Measurements from ENCODE around the gene ABTB2.

Gene ABTB2

GRCh38 chr11:34355726-34356125 is 2.1 kb downstream of the ABTB2 start:
- Histone ChIP-seq H3K9me3 (no peaks in the 10 kb centered on the region), H3K27ac (no peak overlapping the region), H3K27me3 (peaks cover 37% of the 10 kb centered on the region), H3K4me2 (peak overlapping the region; percentile 100; the same call in 1 of the 2 replicates), H3K4me1 (peaks cover 18% of the 10 kb centered on the region), H4K20me1 (peaks cover 23% of the 10 kb centered on the region), H3K9ac (no peak overlapping the region), H3K36me3 (no peaks in the 10 kb centered on the region), H3K4me3 (no peak overlapping the region)
- no peak for TF ChIP-seq Cebpa-rat (IDR thresholded peaks at IDR 0.05)

GRCh38 chr11:34354782-34355181 is 3.0 kb downstream of the ABTB2 start:
- Histone ChIP-seq H3K4me2 (no peak overlapping the region), H3K9me3 (no peaks in the 10 kb centered on the region), H3K9ac (no peak overlapping the region), H3K27ac (no peak overlapping the region), H3K36me3 (no peaks in the 10 kb centered on the region), H3K27me3 (peaks cover 37% of the 10 kb centered on the region), H4K20me1 (peaks cover 23% of the 10 kb centered on the region), H3K4me3 (no peak overlapping the region), H3K4me1 (peaks cover 20% of the 10 kb centered on the region)
- TF ChIP-seq Cebpa-rat (IDR thresholded peaks at IDR 0.05) = no peak

- no peaks in the 10 kb centered on the region for H3K36me3 ChIP-seq
- no peak overlapping the region for H3K4me3 ChIP-seq
- peaks cover 29% of the 10 kb centered on the region for H3K4me1 ChIP-seq
- no peak overlapping the region for H3K4me2 ChIP-seq
- no peak overlapping the region for H3K9ac ChIP-seq
- H4K20me1 ChIP-seq = peaks cover 23% of the 10 kb centered on the region
- no peak for TF ChIP-seq Cebpa-rat (IDR thresholded peaks at IDR 0.05)
- H3K9me3 ChIP-seq = no peaks in the 10 kb centered on the region
- peaks cover 37% of the 10 kb centered on the region for H3K27me3 ChIP-seq
- H3K27ac ChIP-seq = no peak overlapping the region
Measured at GRCh38 chr11:34353881-34354280, 3.9 kb downstream of the ABTB2 start.

GRCh38 chr11:34351687-34352469 is 5.9 kb downstream of the ABTB2 start:
- Histone ChIP-seq H3K4me1 (peaks cover 33% of the 10 kb centered on the region), H3K4me2 (no peak overlapping the region), H4K20me1 (peaks cover 15% of the 10 kb centered on the region), H3K36me3 (no peaks in the 10 kb centered on the region), H3K27ac (no peak overlapping the region), H3K9ac (no peak overlapping the region), H3K27me3 (peaks cover 28% of the 10 kb centered on the region), H3K4me3 (no peak overlapping the region), H3K9me3 (no peaks in the 10 kb centered on the region)
- TF ChIP-seq Cebpa-rat (IDR thresholded peaks at IDR 0.05) = no peak

- no peak overlapping the region for H3K4me2 ChIP-seq
Measured at GRCh38 chr11:34351051-34351450, 6.8 kb downstream of the ABTB2 start.

GRCh38 chr11:34349882-34350281 is 7.9 kb downstream of the ABTB2 start:
- Histone ChIP-seq H3K4me2 (peak overlapping the region; percentile 62; the same call in 1 of the 2 replicates), H4K20me1 (no peaks in the 10 kb centered on the region), H3K4me3 (no peak overlapping the region), H3K4me1 (peaks cover 43% of the 10 kb centered on the region), H3K9me3 (no peaks in the 10 kb centered on the region), H3K36me3 (no peaks in the 10 kb centered on the region), H3K27me3 (peaks cover 8% of the 10 kb centered on the region), H3K9ac (no peak overlapping the region), H3K27ac (no peak overlapping the region)
- TF ChIP-seq Cebpa-rat (IDR thresholded peaks at IDR 0.05) = no peak

More at GRCh38 chr11:34351051-34351450, 6.8 kb downstream of the ABTB2 start:
- Histone ChIP-seq H3K27me3 (peaks cover 19% of the 10 kb centered on the region), H4K20me1 (peaks cover 6% of the 10 kb centered on the region), H3K36me3 (no peaks in the 10 kb centered on the region), H3K4me1 (peaks cover 33% of the 10 kb centered on the region), H3K9me3 (no peaks in the 10 kb centered on the region), H3K4me3 (no peak overlapping the region), H3K27ac (no peak overlapping the region), H3K9ac (no peak overlapping the region)
- no peak for TF ChIP-seq Cebpa-rat (IDR thresholded peaks at IDR 0.05)

GRCh38 chr11:34348919-34349318 is 8.9 kb downstream of the ABTB2 start:
- Histone ChIP-seq H3K27me3 (0 out of 2 replicates have a peak, but pooled peaks cover under 1% of the 10 kb centered on the region), H3K4me2 (peak overlapping the region; percentile 62), H3K27ac (no peak overlapping the region), H3K4me1 (peaks cover 46% of the 10 kb centered on the region), H3K4me3 (no peak overlapping the region), H3K9ac (no peak overlapping the region; the same call in 1 of the 2 replicates), H3K9me3 (no peaks in the 10 kb centered on the region), H4K20me1 (no peaks in the 10 kb centered on the region), H3K36me3 (no peaks in the 10 kb centered on the region)
- no peak for TF ChIP-seq Cebpa-rat (IDR thresholded peaks at IDR 0.05)

GRCh38 chr11:34348096-34348495 is 9.7 kb downstream of the ABTB2 start:
- no peaks in the 10 kb centered on the region for H4K20me1 ChIP-seq
- no peaks in the 10 kb centered on the region for H3K27me3 ChIP-seq
- H3K36me3 ChIP-seq = no peaks in the 10 kb centered on the region
- no peaks in the 10 kb centered on the region for H3K9me3 ChIP-seq
- peak overlapping the region; percentile 62 for H3K4me2 ChIP-seq
- peaks cover 46% of the 10 kb centered on the region for H3K4me1 ChIP-seq
- H3K4me3 ChIP-seq = no peak overlapping the region
- no peak for TF ChIP-seq Cebpa-rat (IDR thresholded peaks at IDR 0.05)
- H3K27ac ChIP-seq = no peak overlapping the region
- H3K9ac ChIP-seq = no peak overlapping the region

GRCh38 chr11:34346551-34346950 is 11.3 kb downstream of the ABTB2 start:
- Histone ChIP-seq H3K27ac (no peak overlapping the region), H3K9ac (no peak overlapping the region), H3K9me3 (no peaks in the 10 kb centered on the region), H3K27me3 (no peaks in the 10 kb centered on the region), H3K4me2 (peak overlapping the region; percentile 69), H4K20me1 (no peaks in the 10 kb centered on the region), H3K36me3 (no peaks in the 10 kb centered on the region), H3K4me1 (peaks cover 46% of the 10 kb centered on the region), H3K4me3 (no peak overlapping the region)
- no peak for TF ChIP-seq Cebpa-rat (IDR thresholded peaks at IDR 0.05)

GRCh38 chr11:34345991-34346480 is 11.8 kb downstream of the ABTB2 start:
- Histone ChIP-seq H3K4me3 (no peak overlapping the region), H3K27ac (0 out of 2 replicates have a peak overlapping the region, but pooled peaks have one; percentile 33), H3K4me2 (peak overlapping the region; percentile 69)

More at GRCh38 chr11:34345991-34346480, 11.8 kb downstream of the ABTB2 start:
- Histone ChIP-seq H3K27me3 (no peaks in the 10 kb centered on the region), H3K9ac (0 out of 2 replicates have a peak overlapping the region, but pooled peaks have one; percentile 2), H4K20me1 (no peaks in the 10 kb centered on the region), H3K4me1 (peaks cover 46% of the 10 kb centered on the region), H3K36me3 (no peaks in the 10 kb centered on the region), H3K9me3 (no peaks in the 10 kb centered on the region)
- TF ChIP-seq Cebpa-rat (IDR thresholded peaks at IDR 0.05) = no peak

Measured in BLaER1 (cell line).